GM18519 (cell line): Measurements from ENCODE around the gene EEA1.
A peak's percentile ranks its signal among the peaks of the same experiment; 100 is the strongest.

Experiments
- ATAC-seq: cut with Tn5 transposase; IDR thresholded peaks from one replicate; pipeline ENCODE4 v1.9.1; 2021; ENCODE audit warnings: mild to moderate bottlenecking, moderate library complexity; ENCODE audit not compliant: unreplicated experiment, low FRiP score

The EEA1 gene

DNA sequence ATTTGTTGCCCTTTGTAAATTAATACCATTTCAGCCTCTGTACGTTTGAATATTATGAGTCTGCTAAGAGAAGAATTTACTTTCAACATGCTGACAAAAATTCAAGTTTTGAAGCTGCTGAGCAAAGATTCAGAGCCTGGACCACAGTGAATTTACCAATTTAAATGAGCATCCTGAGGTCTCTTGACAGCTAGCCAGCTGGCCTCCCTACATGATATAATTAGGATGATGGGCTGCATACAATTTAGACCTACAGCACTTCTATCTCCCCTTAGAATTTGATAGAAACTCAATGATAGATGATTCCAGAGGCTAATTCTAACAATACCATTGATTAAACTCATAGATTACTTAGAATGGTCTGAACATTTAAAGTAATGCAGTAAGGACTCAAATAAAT lies 10.0 kb upstream of the EEA1 start:
- no peak for ATAC-seq

DNA sequence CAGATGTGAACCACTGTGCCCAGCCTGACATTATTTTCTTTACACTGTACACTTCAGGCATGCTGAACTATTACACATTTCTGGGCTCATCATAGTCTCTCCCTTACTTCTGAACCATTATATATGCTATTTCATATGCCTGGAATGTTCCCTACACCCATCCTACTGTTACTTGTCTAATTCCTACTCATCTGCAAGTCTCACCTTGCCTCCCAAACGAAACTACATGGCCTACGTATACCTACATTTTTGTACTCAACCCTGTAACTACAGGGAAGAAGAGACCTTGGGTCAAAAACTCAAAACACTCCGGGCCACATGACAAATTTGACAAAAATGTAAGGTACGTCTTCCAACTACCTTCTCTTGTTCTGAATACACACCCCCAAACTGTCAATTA lies 9.5 kb upstream of the EEA1 start:
- ATAC-seq, result no peak

- peak; percentile 71 for ATAC-seq
Observed at GRCh38 chr12:92938018-92938417, 8.9 kb upstream of the EEA1 start.

DNA sequence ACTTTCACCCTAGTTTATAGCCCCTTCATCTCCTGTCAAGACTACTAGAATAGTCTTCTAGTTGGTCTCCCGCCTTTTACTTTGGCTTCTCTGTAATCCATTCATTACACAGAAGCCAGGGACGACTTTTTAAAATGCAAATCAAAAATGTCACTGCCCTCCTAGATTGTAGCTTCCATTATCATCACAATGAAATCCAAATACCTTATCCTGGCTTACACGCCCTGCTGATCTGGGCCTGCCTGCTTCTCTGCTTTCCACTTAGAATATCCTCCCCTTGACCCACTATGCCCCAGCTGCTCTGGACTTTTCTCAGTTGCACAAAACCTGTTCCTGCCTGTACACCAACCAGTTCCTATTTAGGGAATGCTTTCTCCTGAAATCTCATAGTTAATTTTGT lies 4.5 kb upstream of the EEA1 start:
- no peak for ATAC-seq

DNA sequence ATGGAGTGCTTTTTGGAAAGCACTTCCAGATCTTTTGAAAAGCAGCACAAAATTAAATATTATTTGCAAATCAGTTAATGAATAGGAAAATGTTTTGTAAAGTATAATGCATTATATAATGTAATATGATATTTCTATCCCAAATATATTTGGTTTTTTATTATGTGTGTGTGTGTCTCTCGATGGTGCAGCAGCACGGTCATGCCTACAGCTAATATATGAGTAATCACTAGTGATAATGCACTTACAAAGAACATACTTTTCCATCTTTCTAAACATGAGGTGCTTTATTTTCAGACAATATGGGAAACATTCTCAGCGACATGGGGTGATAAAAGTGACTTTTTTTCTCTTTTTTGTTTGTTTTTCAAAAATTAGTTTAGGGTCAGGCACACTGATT lies 1.3 kb upstream of the EEA1 start:
- ATAC-seq, result no peak

GRCh38 chr12:92929983-92930382 lies 888 bp upstream of the EEA1 start:
- ATAC-seq, result no peak

DNA sequence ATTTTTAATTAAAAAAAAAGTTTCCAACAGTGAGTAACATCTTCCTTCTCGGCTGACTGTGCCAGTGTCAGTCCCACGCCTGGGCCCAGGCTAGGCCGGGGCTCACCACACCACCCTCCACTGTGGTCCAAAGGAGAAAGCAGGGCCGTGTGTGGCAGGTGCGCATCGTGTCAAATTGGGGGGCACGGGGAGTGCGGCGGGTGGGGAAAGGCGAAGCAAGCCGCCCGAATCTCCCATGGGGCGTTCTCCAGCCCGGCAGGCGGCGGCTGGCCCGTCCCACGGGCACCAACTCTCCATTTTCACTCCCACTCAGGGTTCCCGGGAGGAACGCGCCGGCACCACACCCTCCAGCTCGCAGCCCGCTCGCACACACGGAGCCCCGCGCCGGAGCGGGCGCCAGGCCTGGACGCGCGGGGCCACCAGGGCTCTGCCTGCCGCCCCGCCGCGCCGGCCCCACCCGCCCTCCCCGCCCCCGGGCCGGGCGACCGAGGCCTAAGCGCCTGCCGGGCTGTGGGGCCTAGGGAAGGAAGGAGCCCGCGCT lies 604 bp downstream of the EEA1 start:
- no peak for ATAC-seq

DNA sequence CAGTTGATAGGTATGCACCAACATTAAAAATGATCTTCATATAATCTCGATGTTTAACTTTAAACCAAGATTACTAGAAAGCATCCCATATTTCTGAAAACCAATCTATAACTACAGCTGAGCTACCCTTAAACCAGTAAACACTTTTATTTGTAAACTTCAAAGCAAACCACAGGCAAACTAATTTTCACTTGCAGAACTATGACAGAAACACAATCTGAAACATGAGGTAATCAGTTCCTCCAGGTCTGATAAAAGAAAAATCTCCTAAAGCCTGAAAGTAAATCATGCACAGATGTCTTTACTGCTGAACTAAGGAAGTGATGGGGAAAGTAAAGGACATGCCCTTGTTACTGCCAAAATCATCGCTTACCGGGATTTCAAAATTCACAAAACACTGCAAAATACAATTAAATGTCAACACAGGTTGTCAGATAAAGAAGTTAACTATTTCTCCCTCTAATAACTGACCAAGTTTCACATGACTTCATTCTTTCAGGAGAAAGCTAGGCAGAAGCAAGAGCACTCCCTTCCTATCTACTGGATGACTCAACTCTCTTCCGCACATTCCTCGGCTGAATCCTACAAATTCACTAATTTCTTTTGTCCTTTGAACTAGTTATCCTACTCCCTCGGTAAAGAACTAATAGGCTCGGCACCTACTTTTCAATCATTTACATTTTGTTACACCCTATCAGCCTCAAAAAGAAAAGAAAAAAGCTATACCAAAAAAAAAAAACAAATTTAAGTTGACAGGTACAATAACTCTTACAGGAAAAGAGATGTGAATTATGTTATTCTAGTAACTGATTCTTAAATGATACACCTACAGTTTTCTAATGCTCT lies 1.4 kb downstream of the EEA1 start:
- ATAC-seq, result peak; percentile 9

- ATAC-seq, result peak; percentile 24
Observed at GRCh38 chr12:92927055-92927435, 2.0 kb downstream of the EEA1 start.

DNA sequence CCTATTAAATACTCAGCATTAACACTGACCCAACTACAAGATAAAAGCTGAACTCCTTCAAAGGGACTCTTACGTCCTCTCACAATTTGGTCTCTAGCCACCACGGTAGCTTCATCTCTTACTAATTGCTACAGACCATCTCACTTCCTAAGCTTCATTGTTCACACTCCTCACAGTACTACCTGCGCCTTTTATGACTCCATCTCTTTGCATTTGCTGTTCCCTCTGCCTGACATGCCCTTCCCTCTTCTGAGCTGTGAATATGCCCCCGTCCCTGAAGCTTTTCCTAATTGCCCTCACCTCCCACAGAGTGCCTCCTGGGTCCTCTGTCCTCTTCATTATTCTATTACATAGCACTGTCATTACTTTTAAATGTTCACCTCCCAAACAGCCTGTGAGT lies 2.5 kb downstream of the EEA1 start:
- ATAC-seq, result no peak

DNA sequence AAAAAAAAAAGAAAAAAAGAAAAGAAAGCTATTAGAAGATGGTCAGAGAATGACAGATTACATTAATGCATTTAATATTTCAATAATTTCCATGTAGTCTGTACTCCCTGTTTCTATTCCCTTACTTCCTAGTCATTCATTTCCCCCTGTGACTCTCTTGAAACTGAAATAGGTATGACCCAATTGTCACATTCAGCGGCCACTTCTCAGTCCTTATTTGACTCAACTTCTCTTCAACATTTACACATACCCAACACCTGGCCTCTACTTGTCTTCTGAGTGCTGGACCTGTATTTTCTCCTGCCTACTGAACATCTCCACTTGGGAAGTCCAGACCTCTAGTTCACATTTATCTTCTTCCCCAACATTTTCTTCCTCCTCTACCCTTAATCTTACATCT lies 7.2 kb downstream of the EEA1 start:
- ATAC-seq, result peak; percentile 87

- no peak for ATAC-seq
Observed at GRCh38 chr12:92915365-92915764, 13.7 kb downstream of the EEA1 start.

GRCh38 chr12:92914170-92914569 lies 14.9 kb downstream of the EEA1 start:
- ATAC-seq, result no peak

DNA sequence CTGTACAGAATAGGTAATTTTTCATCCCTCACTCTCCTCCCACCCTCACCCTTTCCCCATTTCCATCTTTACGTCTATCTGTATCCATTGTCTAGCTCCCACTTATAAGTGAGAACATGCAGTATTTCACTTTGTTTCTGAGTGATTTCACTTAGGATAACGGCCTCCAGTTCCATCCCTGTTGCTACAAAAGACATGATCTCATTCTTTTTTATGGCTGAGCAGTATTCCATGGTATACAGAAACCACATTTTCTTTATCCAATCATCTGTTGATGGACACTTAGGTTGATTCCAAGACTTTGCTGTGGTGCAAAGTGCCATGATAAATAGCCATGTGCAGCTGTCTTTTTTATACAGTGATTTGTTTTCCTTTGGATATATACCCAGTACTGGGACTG lies 16.4 kb downstream of the EEA1 start:
- no peak for ATAC-seq

- ATAC-seq, result no peak
Observed at GRCh38 chr12:92912052-92912451, 17.0 kb downstream of the EEA1 start.

DNA sequence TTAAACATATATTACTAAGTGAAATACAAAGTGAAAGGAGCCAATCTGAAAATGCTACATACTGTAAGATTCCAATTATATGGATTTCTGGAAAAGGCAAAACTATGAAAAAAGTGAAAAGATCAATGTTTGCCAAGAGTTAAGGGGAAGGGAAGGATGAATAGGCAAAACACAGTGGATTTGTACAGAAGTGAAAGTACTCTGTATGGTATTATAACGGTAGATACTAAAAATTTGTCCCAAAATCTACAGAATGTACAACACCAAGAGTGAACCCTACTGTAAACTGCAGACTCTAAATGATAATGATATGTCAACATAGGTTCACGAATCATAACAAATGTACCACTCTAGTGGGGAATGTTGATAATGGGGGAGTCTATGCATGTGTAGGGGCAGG lies 17.8 kb downstream of the EEA1 start:
- no peak for ATAC-seq

DNA sequence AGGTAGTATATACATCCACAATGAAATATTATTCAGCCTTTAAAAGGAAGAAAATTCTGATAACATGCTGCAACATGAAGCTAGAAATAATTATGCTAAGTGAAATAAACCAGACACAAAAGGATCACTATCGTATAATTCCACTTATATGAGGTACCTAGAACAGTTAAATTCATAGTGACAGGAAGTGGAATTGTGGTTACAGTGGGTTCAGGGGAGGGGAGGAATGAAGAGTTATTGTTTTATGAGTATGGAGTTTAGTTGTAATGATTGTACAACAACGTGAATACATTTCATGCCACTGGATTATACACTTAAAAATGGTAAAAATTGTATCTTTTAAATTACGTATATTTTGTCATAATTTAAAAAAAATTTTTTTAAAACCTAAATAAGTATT lies 21.0 kb downstream of the EEA1 start:
- no peak for ATAC-seq

GRCh38 chr12:92905811-92906554 lies 23.1 kb downstream of the EEA1 start:
- no peak for ATAC-seq

DNA sequence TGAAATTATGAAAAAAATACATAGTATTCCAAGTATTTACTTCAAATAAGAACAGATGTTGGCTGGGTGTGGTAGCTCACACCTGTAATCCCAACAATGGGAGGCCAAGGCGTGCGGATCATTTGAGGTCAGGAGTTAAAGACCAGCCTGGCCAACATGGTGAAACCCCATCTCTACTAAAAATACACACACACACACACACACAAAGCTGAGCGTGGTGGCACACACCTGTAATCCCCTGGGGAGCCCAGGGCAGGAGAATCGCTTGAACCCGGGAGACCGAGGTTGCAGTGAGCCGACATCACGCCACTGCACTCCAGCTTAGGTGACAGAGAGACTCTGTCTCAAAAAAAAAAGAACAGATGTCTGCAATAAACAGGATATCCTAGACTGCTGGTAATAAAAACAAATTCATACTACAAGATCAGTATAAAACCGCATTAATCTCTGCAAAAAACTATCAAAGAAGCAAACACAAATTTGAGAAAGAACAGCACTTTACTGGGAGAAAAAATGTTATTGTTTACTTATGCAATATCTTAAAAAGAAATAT lies 23.8 kb downstream of the EEA1 start:
- no peak for ATAC-seq

DNA sequence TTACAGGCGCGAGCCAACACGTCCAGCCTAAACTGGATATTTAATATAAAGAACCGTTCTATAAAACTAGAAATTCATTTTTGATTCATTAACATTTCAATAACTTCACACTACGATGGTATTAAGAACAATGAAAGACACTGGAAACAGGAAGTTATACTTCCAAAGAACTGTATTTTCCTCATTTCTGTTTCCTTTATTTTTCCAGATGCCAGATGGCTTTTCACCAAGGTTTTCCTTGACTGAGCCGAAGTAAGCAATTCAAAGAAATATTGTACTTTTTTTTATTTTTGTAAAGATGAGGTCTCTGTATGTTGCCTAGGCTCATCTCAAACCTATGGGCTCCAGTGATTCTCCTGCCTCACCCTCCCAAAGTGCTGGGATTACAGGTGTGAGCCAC lies 28.2 kb downstream of the EEA1 start:
- no peak for ATAC-seq

DNA sequence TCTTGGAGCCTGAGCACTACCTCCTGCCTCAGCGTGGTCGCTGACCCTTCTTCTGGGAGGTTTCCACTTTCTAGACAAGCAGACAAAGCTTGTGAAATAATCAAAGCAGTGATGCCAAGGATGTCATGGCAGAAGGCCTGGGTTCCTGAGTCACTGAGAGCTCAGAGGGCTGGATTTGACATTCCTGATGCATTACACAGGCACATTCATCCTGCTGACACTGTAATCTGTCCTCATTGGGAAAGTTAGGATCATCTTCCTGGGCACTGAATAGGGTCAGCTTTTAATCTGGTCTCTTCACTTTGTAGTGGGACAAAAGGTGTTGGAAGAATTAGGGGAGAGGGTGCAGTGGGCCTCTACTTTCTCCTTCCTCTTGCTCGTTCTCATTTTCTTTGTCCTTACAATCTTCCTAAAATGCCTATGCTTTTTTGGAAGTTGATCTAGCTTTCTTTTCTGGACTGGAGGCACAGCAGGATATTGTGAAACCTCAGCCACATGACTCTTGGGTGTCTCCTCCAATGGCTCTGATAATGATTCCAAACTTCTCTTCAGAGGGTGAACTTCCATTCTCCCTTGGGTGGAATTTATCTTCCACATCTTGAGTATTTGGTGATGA lies 29.6 kb downstream of the EEA1 start:
- no peak for ATAC-seq
